Loucy (cell line): Measurements from ENCODE around the gene KLF7.

Experiments
- EZH2phosphoT487 ChIP-seq: fragments of 200-600 bp; IDR thresholded peaks from 2 replicates; pipeline ENCODE4 v1.6.1; 2018; ENCODE audit warnings: antibody characterized with exemption, mild to moderate bottlenecking, moderate library complexity, borderline replicate concordance
- TF ChIP-seq, protein P1 (sequence below): fragments of 200-600 bp; sonication (generic); conservative IDR thresholded peaks from 2 replicates; pipeline ENCODE4 v1.5.1; 2014; ENCODE audit warnings: mild to moderate bottlenecking, antibody characterized with exemption, low read length

DNA sequence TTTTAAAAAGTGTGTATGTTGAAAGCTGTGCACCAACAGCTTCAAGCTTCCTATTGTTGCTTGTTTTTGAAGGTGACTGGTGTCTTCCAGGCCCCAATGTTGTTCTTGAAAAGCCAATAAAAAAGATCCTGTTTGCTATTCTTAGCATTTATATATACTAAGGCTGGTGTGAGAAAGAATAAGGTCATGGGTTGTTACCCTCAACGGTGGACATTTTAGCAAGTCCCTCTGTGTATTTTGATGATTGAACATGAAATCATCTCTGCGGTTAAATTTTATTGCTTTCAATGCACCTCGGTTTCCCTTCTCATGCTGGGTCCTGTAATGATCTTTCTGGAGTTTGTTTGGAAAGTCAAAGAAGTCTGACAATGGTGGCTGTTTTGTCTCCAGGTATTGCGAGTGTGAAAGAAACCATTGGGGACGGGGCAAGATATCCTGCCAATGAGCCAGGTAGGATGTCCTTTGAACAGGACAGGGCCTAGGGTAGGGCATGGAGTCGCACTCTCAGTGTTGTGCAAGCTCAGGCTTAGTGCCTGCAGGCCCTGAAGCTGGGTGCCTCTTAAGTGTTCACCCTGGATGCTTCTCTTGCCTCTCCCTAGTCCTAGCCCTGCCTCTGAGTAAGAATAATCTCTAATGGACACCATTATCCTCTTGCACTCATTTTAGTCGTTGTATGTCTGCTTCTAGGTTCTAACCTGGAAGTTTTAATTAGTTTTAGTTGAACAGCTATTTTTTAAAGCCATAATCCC, 16.0 kb upstream of the KLF7 start:
- TF ChIP-seq, protein P1, sequence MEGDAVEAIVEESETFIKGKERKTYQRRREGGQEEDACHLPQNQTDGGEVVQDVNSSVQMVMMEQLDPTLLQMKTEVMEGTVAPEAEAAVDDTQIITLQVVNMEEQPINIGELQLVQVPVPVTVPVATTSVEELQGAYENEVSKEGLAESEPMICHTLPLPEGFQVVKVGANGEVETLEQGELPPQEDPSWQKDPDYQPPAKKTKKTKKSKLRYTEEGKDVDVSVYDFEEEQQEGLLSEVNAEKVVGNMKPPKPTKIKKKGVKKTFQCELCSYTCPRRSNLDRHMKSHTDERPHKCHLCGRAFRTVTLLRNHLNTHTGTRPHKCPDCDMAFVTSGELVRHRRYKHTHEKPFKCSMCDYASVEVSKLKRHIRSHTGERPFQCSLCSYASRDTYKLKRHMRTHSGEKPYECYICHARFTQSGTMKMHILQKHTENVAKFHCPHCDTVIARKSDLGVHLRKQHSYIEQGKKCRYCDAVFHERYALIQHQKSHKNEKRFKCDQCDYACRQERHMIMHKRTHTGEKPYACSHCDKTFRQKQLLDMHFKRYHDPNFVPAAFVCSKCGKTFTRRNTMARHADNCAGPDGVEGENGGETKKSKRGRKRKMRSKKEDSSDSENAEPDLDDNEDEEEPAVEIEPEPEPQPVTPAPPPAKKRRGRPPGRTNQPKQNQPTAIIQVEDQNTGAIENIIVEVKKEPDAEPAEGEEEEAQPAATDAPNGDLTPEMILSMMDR, result no peak
- no peak for TF ChIP-seq EZH2phosphoT487
